ENCODE results near the gene MEF2C. TPM values are rescaled to one million over a fixed set of nuclear protein-coding genes. Genes with fewer than 3 reads are reported as not detected.

The MEF2C gene
- total RNA-seq, 1 experiment from 2014 or later: 1.7 TPM

GRCh38 chr5:88667496-88668201, 215.3 kb downstream of the MEF2C start:
- Mint-ChIP-seq H3K4me1 (peaks cover 88% of the 10 kb centered on the region), H3K9me3 (no peaks in the 10 kb centered on the region), H3K36me3 (no peaks in the 10 kb centered on the region), H3K4me3 (peak overlapping the region; percentile 62), H3K27ac (peak overlapping the region; percentile 94), H3K27me3 (ENCODE audit: low read depth) (peaks cover 99% of the 10 kb centered on the region)
- CTCF ChIA-PET: interaction anchor here (1.0 to 2.1 kb wide), 5 partner anchors 12 to 886 kb away, joined by 3 to 9 read pairs (median 5); no protein-coding TSS in a partner anchor
- no peak for DNase-seq (ENCODE audit: low spot score)
- ATAC-seq: peak; percentile 13
- POLR2A ChIA-PET: no interaction called here
- no peak for TF ChIP-seq USF2 (CRISPR knock-in tag; IDR thresholded peaks at IDR 0.05)
- no peak for TF ChIP-seq MLX (CRISPR knock-in tag; IDR thresholded peaks at IDR 0.05)
- TF ChIP-seq SP1 (CRISPR knock-in tag; conservative IDR thresholded peaks at IDR 0.05): no peak
- no peak for TF ChIP-seq ZBTB43 (CRISPR knock-in tag; IDR thresholded peaks at IDR 0.05)
- TF ChIP-seq ZNF281 (CRISPR knock-in tag; IDR thresholded peaks at IDR 0.05): no peak
- TF ChIP-seq ZNF263 (CRISPR knock-in tag; IDR thresholded peaks at IDR 0.05; ENCODE audit: low read depth): no peak
- TF ChIP-seq E2F5 (CRISPR knock-in tag; IDR thresholded peaks at IDR 0.05): no peak
- no peak for TF ChIP-seq ZNF396 (CRISPR knock-in tag; IDR thresholded peaks at IDR 0.05; ENCODE audit: borderline replicate concordance)
- no peak for TF ChIP-seq RELA (CRISPR knock-in tag; IDR thresholded peaks at IDR 0.05; ENCODE audit: borderline replicate concordance)
- no peak for TF ChIP-seq AFF4 (CRISPR knock-in tag; IDR thresholded peaks at IDR 0.05; ENCODE audit: borderline replicate concordance)
- no peak for TF ChIP-seq CTCF (IDR thresholded peaks at IDR 0.05)
- TF ChIP-seq ERG (CRISPR knock-in tag; IDR thresholded peaks at IDR 0.05): no peak
- TF ChIP-seq ATF6 (CRISPR knock-in tag; IDR thresholded peaks at IDR 0.05): no peak
- no peak for TF ChIP-seq PRRX2 (CRISPR knock-in tag; IDR thresholded peaks at IDR 0.05)
- no peak for TF ChIP-seq ZMAT4 (CRISPR knock-in tag; IDR thresholded peaks at IDR 0.05)
- TF ChIP-seq JAZF1 (CRISPR knock-in tag; IDR thresholded peaks at IDR 0.05): no peak
